Motor neuron (in vitro differentiated cells): Measurements from ENCODE around the gene ZNF662. TPM values are rescaled to one million over a fixed set of nuclear protein-coding genes. Genes with fewer than 3 reads are reported as not detected.

ENCODE experiments used
- ATAC-seq, 8 experiments: fragments of 200-7000 bp; cut with Tn5 transposase; replicated peaks in 6 of 8; 2 replicates each; pipeline ENCODE4 v1.8.0; 2021; ENCODE audit warnings: mild to moderate bottlenecking in 8 of 8, moderate library complexity in 8 of 8
- H3K27ac ChIP-seq, 2 donors: fragments of 250-450 bp; sonication (Bioruptor Pico); 2 replicates each; pipeline ENCODE4 v1.9.0; 2021; ENCODE audit warnings: antibody characterized with exemption in 2 of 2, mild to moderate bottlenecking in 2 of 2, moderate library complexity in 1 of 2
- H3K4me1 ChIP-seq, 2 donors: fragments of 250-450 bp; sonication (Bioruptor Pico); replicated peaks in 1 of 2; 2 replicates each; pipeline ENCODE4 v1.6.1; 2021; ENCODE audit warnings: antibody characterized with exemption in 2 of 2, mild to moderate bottlenecking in 2 of 2, moderate library complexity in 1 of 2
- H3K4me3 ChIP-seq, 5 donors: fragments of 250-450 bp; sonication (Bioruptor Pico); 2 replicates each; pipeline ENCODE4 v1.9.0; 2021; ENCODE audit warnings: antibody characterized with exemption in 5 of 5, mild to moderate bottlenecking in 5 of 5, moderate library complexity in 4 of 5
- WGBS, 10 experiments: fragments of 450-650 bp; shearing (Covaris generic); methylation state at CpG; one replicate each; pipeline ENCODE4 v1.0.0; 2022; 5-methylcytosine and 5-hydroxymethylcytosine counted together
- in situ Hi-C, 9 experiments: fragments of 400-800 bp; cut with MboI; loops; one replicate each; pipeline ENCODE4 v1.15.0; 2021; ENCODE audit warnings: low sequenced_read_pairs in 9 of 9, low pct_unique_long_range_greater_than_20kb in 2 of 9; ENCODE audit not compliant: unreplicated experiment in 9 of 9
- total RNA-seq, 8 experiments: library from RNA; unstranded; fragments of 300-600 nt; gene quantifications; 2 replicates each; pipeline versions ENCODE4 v1.2.3 to v1.2.4, GENCODE V29; 2022

ZNF662 gene
- total RNA-seq, 8 experiments from 2014 or later = 0.35 to 10.3 (median 6.3) TPM; not detected in 1

- ATAC-seq = peak in 1 of 8 experiments; percentile 32
- 32 to 100% (median 75%) methylated on average over 1 to 5 of the region's 5 CpGs; no CpG with 5 or more reads in 1 of the 10 experiments for WGBS, 10 experiments
- in situ Hi-C loops = no loop called here
- no peak overlapping the region for H3K4me3 ChIP-seq
- H3K4me1 ChIP-seq = no peaks in the 10 kb centered on the region
- no peak overlapping the region for H3K27ac ChIP-seq
These were observed 28.2 kb downstream of the ZNF662 start for GRCh38 chr3:42934111-42934510.

GRCh38 chr3:42934910-42935309, 29.0 kb downstream of the ZNF662 start:
- no peak for ATAC-seq

GRCh38 chr3:42935472-42935871, 29.5 kb downstream of the ZNF662 start:
- in situ Hi-C loops = no loop called here
- WGBS, 10 experiments = 29 to 60% methylated on average over 1 of the region's 1 CpG; no CpG with 5 or more reads in 8 of the 10 experiments
- no peak for ATAC-seq
- Histone ChIP-seq H3K27ac (no peak overlapping the region), H3K4me1 (no peaks in the 10 kb centered on the region), H3K4me3 (no peak overlapping the region)

More at GRCh38 chr3:42934910-42935309, 29.0 kb downstream of the ZNF662 start:
- H3K4me1 ChIP-seq = no peaks in the 10 kb centered on the region
- H3K27ac ChIP-seq = no peak overlapping the region
- in situ Hi-C loops = no loop called here
- H3K4me3 ChIP-seq = no peak overlapping the region
- WGBS, 10 experiments = 0 to 82% (median 57%) methylated on average over 1 to 2 of the region's 2 CpGs; no CpG with 5 or more reads in 1 of the 10 experiments

GRCh38 chr3:42936157-42936981, 30.4 kb downstream of the ZNF662 start:
- ATAC-seq = peak in 2 of 8 experiments; percentile 29 to 90
- H3K4me3 ChIP-seq = no peak overlapping the region
- WGBS, 10 experiments = 47 to 91% (median 82%) methylated on average over 3 to 19 of the region's 43 CpGs; no CpG with 5 or more reads in 2 of the 10 experiments
- no peak overlapping the region for H3K27ac ChIP-seq
- no peaks in the 10 kb centered on the region for H3K4me1 ChIP-seq
- in situ Hi-C loops = no loop called here

GRCh38 chr3:42937334-42937733, 31.4 kb downstream of the ZNF662 start:
- WGBS, 10 experiments = 44 to 100% (median 86%) methylated on average over 1 to 3 of the region's 3 CpGs
- Histone ChIP-seq H3K27ac (no peak overlapping the region), H3K4me3 (no peak overlapping the region), H3K4me1 (no peaks in the 10 kb centered on the region)
- in situ Hi-C loops = no loop called here
- ATAC-seq = no peak

DNA sequence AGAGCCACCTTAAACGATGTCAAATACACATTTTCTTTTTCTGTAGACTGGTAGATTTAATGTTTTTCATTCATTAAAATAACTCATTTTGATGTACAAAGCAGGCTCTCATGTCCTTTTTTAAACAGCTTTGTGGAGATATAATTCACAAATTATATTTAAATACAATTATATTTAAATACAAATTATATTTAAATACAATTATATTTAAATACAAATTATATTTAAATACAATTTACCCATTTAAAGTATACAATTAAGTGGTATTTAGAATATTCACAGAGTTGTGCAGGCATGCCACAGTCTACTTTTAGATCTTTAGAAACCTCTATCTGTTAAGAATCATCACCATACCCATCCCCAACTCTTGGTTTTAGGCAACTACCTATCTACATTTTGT, 36.8 kb downstream of the ZNF662 start:
- whole genome bisulfite sequencing, 10 experiments = 0 to 89% (median 38%) methylated on average over 1 of the region's 1 CpG; no CpG with 5 or more reads in 1 of the 10 experiments
- Histone ChIP-seq H3K4me3 (no peak overlapping the region), H3K27ac (no peak overlapping the region), H3K4me1 (no peaks in the 10 kb centered on the region)
- in situ Hi-C loops = no loop called here
- no peak for ATAC-seq

DNA sequence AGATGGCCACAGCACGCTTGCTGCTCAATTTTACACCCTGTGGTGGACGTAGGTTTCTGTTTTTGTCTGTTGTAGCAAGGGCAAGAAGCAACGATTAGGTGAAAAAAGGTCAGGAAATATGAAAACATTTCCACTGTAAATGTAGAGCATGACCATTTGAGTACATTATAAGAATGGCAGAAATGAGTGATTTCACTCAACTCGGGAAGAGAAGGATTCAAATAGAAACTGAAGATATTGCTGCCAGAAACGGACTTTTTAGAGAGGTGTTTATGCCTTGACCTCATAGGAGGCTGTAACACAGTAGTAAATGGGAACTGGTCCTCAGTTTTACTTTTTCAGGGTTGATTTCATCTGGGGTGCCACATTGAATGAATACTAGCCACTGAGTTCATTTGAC, 40.1 kb downstream of the ZNF662 start:
- in situ Hi-C loops = no loop called here
- Histone ChIP-seq H3K4me3 (no peak overlapping the region), H3K4me1 (no peaks in the 10 kb centered on the region), H3K27ac (no peak overlapping the region)
- ATAC-seq = no peak
- 20 to 100% (median 73%) methylated on average over 1 to 5 of the region's 5 CpGs for WGBS, 10 experiments

DNA sequence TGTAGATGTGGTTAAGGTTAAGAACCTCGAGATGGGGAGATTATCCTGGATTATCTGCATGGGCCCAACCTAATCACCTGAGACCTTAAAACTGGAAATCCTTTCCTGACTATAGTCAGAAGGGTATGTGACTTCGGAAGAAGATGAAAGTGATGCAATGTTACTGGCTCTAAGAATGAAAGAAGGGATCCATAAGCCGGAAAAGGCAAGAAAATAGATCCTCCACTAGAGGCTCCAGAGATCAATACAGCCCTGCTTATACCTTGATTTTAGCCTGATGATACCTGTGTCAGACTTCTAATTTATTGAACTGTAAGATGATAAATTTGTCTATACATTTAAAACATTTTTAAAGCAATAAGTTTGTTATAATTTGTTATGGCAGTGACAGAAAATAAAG, 51.6 kb downstream of the ZNF662 start:
- WGBS, 10 experiments = 8 to 88% (median 65%) methylated on average over 1 to 3 of the region's 3 CpGs; no CpG with 5 or more reads in 1 of the 10 experiments
- H3K4me1 ChIP-seq = no peaks in the 10 kb centered on the region
- ATAC-seq = no peak
- in situ Hi-C loops = loop anchor here in 6 of 9 experiments (25.0 kb wide), 6 partner anchors 130 to 1255 kb away; no protein-coding TSS in a partner anchor
- H3K4me3 ChIP-seq = no peak overlapping the region
- no peak overlapping the region for H3K27ac ChIP-seq

- H3K27ac ChIP-seq = no peak overlapping the region
- in situ Hi-C loops = loop anchor here in 6 of 9 experiments (10.0 to 25.0 kb wide), 8 partner anchors 127 to 1252 kb away; no protein-coding TSS in a partner anchor
- ATAC-seq = no peak
- WGBS, 10 experiments = 35 to 68% (median 59%) methylated on average over 1 to 5 of the region's 5 CpGs
- H3K4me1 ChIP-seq = no peaks in the 10 kb centered on the region
- no peak overlapping the region for H3K4me3 ChIP-seq
These were observed 54.3 kb downstream of the ZNF662 start for GRCh38 chr3:42960282-42960681.

DNA sequence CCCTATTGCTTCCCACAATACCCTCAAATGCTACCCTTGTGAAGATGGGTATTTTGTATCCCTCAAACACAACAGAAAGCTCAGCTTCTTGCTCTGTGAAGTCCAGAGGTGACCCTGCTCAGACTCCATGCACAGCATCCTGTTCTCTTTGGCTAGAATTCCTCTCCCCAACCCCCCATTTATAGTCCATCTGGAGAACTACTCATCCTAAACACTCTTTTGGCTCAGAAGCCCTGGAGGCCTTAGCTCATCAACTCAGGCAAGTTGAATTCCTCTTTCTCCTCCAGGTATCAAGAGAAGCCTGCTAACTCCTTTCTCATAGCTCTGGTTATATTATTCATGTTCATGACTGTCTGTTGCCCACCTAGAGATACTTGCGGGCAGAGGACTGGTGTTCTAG, 54.8 kb downstream of the ZNF662 start:
- in situ Hi-C loops = loop anchor here in 6 of 9 experiments (10.0 to 25.0 kb wide), 8 partner anchors 127 to 1252 kb away; no protein-coding TSS in a partner anchor
- Histone ChIP-seq H3K4me3 (no peak overlapping the region), H3K4me1 (no peaks in the 10 kb centered on the region), H3K27ac (no peak overlapping the region)
- WGBS, 10 experiments = 67 to 100% (median 89%) methylated on average over 1 of the region's 1 CpG; no CpG with 5 or more reads in 5 of the 10 experiments
- no peak for ATAC-seq

DNA sequence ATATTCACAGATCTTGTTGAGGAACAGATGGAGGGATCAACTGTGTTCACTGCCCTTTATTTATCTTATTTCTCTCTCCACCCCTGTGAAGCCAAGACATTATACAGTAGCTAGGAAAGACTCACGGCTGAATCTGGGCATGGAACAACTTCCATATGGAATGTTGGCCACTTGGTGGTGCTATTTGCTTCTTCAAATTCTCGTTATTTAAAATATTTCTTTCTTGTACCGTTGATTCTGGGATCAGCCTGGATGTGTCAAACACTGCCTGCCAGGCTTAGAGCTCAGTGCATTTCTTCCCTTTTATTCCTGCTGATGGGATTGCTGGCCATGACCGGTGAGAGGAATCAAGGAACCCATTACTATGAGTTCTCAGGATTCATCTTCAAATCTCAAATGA, 55.7 kb downstream of the ZNF662 start:
- 0 to 10% (median 0%) methylated on average over 1 to 4 of the region's 4 CpGs; no CpG with 5 or more reads in 2 of the 10 experiments for WGBS, 10 experiments
- Histone ChIP-seq H3K4me3 (no peak overlapping the region), H3K4me1 (no peaks in the 10 kb centered on the region), H3K27ac (no peak overlapping the region)
- in situ Hi-C loops = loop anchor here in 6 of 9 experiments (10.0 to 25.0 kb wide), 8 partner anchors 126 to 1251 kb away; no protein-coding TSS in a partner anchor
- ATAC-seq = peak; percentile 71 to 94 (median 84)

- peak in 1 of 8 experiments; percentile 92 for ATAC-seq
- 5 to 100% (median 41%) methylated on average over 1 to 2 of the region's 2 CpGs; no CpG with 5 or more reads in 4 of the 10 experiments for WGBS, 10 experiments
- Histone ChIP-seq H3K4me1 (no peaks in the 10 kb centered on the region), H3K27ac (no peak overlapping the region), H3K4me3 (no peak overlapping the region)
- in situ Hi-C loops = loop anchor here in 6 of 9 experiments (10.0 to 25.0 kb wide), 8 partner anchors 124 to 1249 kb away; no protein-coding TSS in a partner anchor
These were observed 57.3 kb downstream of the ZNF662 start for GRCh38 chr3:42963269-42963668.

- Histone ChIP-seq H3K4me3 (no peak overlapping the region), H3K27ac (no peak overlapping the region), H3K4me1 (no peaks in the 10 kb centered on the region)
- in situ Hi-C loops = loop anchor here in 6 of 9 experiments (10.0 to 25.0 kb wide), 8 partner anchors 123 to 1248 kb away; no protein-coding TSS in a partner anchor
- WGBS, 10 experiments = 64 to 100% (median 86%) methylated on average over 1 to 4 of the region's 4 CpGs
- ATAC-seq = no peak
These were observed 58.3 kb downstream of the ZNF662 start for GRCh38 chr3:42964266-42964665.
